ENCODE measurements around the gene RAPGEF2. TPM values are rescaled to one million over a fixed set of nuclear protein-coding genes. Genes with fewer than 3 reads are reported as not detected.

The RAPGEF2 gene
- total and polyA plus RNA-seq, 9 of the 15 experiments (the other 6 are each of a cell fraction or from before 2014, with no cell fraction given), result 3.1 to 32.6 (median 23.1) TPM

DNA sequence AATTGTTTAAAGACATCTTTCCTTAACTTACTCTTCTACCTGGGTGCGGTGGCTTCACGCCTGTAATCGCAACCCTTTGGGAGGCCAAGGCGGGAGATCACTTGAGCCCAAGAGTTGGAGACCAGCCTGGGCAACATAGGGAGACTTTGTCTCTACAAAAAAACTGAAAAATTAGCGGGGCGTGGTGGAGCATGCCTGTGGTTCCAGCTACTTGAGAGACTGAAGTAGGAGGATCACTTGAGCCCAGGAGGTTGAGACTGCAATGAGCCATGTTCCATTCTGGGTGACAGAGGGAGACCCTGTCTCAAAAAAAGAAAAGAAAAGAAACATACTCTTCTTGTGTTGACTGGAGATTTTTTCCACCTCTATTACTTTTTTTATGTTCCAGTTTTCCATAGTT lies 181.9 kb downstream of the RAPGEF2 start:
- ChIA-PET POLR2A (interaction anchor here (0.6 kb wide), 1 partner anchor 16 kb away, joined by 3 read pairs; no protein-coding TSS in a partner anchor), CTCF (ENCODE audit: low intra/inter-chr PET ratio) (no interaction called here)
- no peak for DNase-seq (ENCODE audit: extremely low read depth in 1 of 4, low spot score in 3 of 4)
- no peak for FAIRE-seq
- no peaks in the 10 kb centered on the region for H3K9me1 ChIP-seq (ENCODE audit: control insufficient read depth, insufficient read depth, low read length)
- H3K4me1 ChIP-seq (replicated peaks in 1 of 2; ENCODE audit: control insufficient read depth in 2 of 2, insufficient read depth in 2 of 2, low read length in 2 of 2), result no peaks in the 10 kb centered on the region
- no peaks in the 10 kb centered on the region for H3K27me3 ChIP-seq (ENCODE audit: control insufficient read depth in 2 of 2, insufficient read depth in 2 of 2, low read length in 2 of 2)
- 60% methylated on average over 6 of the region's 6 CpGs for WGBS (ENCODE audit: insufficient coverage, low coverage, missing lambda C conversion rate)
- in situ Hi-C loops (cut with MboI), result no loop called here
- H3K9ac ChIP-seq (ENCODE audit: insufficient read depth in 1 of 2, low read depth in 2 of 2, low read length in 2 of 2), result no peak overlapping the region
- TF ChIP-seq EP400 (IDR thresholded peaks at IDR 0.05) (no peak), ZNF511 (CRISPR knock-in tag; IDR thresholded peaks at IDR 0.05) (no peak), HDAC1 (IDR thresholded peaks at IDR 0.05) (no peak), PTBP1 (IDR thresholded peaks at IDR 0.05; ENCODE audit: low read depth, low read length) (no peak), HMGXB4 (CRISPR knock-in tag; IDR thresholded peaks at IDR 0.05) (no peak), KDM2B (CRISPR knock-in tag; IDR thresholded peaks at IDR 0.05) (no peak), CEBPZ (IDR thresholded peaks at IDR 0.05; ENCODE audit: borderline replicate concordance, low read depth, low read length) (no peak), PYGO2 (tag; IDR thresholded peaks at IDR 0.05) (no peak)
- TF ChIP-seq, protein P1, sequence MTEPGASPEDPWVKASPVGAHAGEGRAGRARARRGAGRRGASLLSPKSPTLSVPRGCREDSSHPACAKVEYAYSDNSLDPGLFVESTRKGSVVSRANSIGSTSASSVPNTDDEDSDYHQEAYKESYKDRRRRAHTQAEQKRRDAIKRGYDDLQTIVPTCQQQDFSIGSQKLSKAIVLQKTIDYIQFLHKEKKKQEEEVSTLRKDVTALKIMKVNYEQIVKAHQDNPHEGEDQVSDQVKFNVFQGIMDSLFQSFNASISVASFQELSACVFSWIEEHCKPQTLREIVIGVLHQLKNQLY (CRISPR knock-in tag; conservative IDR thresholded peaks at IDR 0.05), result no peak
- no peaks in the 10 kb centered on the region for H3K79me2 ChIP-seq (ENCODE audit: control insufficient read depth, insufficient read depth, low read length)
- intact Hi-C loops (cut with micrococcal nuclease), result no loop called here
- H3K36me3 ChIP-seq (ENCODE audit: control insufficient read depth, insufficient read depth, low read length), result no peaks in the 10 kb centered on the region
- H3K27ac ChIP-seq (ENCODE audit: extremely low read depth, low read depth, low read length), result no peak overlapping the region
- H4K20me1 ChIP-seq (replicated peaks; ENCODE audit: control insufficient read depth, insufficient read depth, low read length), result no peaks in the 10 kb centered on the region; the same call in 1 of the 2 replicates
- no TSS peak for BruUV-seq (replicated peaks)
- no peak overlapping the region for H2AFZ ChIP-seq (ENCODE audit: low read depth, low read length)
- no peak overlapping the region for H3K4me3 ChIP-seq
- H3K9me3 ChIP-seq (replicated peaks; ENCODE audit: control insufficient read depth, insufficient read depth, low read depth, low read length), result no peaks in the 10 kb centered on the region
- no peak for ATAC-seq
- H3K4me2 ChIP-seq (ENCODE audit: insufficient read depth, low read length), result no peak overlapping the region
